Measurements from ENCODE around the gene MYCBPAP. TPM values are rescaled to one million over a fixed set of nuclear protein-coding genes. Genes with fewer than 3 reads are reported as not detected.
"Not testable (repeated sequence)": the region's sequence is repeated elsewhere in the genome, so short reads cannot be mapped to it uniquely, and the experiment has no call there.

Gene MYCBPAP
- total RNA-seq, 1 donor from 2014 or later = 0.26 TPM

GRCh38 chr17:50473901-50474300 lies 34.3 kb upstream of the MYCBPAP start:
- TF ChIP-seq, protein P1, sequence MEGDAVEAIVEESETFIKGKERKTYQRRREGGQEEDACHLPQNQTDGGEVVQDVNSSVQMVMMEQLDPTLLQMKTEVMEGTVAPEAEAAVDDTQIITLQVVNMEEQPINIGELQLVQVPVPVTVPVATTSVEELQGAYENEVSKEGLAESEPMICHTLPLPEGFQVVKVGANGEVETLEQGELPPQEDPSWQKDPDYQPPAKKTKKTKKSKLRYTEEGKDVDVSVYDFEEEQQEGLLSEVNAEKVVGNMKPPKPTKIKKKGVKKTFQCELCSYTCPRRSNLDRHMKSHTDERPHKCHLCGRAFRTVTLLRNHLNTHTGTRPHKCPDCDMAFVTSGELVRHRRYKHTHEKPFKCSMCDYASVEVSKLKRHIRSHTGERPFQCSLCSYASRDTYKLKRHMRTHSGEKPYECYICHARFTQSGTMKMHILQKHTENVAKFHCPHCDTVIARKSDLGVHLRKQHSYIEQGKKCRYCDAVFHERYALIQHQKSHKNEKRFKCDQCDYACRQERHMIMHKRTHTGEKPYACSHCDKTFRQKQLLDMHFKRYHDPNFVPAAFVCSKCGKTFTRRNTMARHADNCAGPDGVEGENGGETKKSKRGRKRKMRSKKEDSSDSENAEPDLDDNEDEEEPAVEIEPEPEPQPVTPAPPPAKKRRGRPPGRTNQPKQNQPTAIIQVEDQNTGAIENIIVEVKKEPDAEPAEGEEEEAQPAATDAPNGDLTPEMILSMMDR (IDR thresholded peaks at IDR 0.05; ENCODE audit: insufficient read depth, low read length, severe bottlenecking) = no peak
- H3K27me3 ChIP-seq (ENCODE audit: control insufficient read depth, insufficient read depth, low read length) = no peaks in the 10 kb centered on the region
- DNase-seq (ENCODE audit: low read depth) (no peak), FAIRE-seq (no peak)
- H3K4me3 ChIP-seq (ENCODE audit: low read depth, low read length) = no peak overlapping the region
- no peaks in the 10 kb centered on the region for H3K36me3 ChIP-seq (ENCODE audit: control insufficient read depth, insufficient read depth, low read length)

DNA sequence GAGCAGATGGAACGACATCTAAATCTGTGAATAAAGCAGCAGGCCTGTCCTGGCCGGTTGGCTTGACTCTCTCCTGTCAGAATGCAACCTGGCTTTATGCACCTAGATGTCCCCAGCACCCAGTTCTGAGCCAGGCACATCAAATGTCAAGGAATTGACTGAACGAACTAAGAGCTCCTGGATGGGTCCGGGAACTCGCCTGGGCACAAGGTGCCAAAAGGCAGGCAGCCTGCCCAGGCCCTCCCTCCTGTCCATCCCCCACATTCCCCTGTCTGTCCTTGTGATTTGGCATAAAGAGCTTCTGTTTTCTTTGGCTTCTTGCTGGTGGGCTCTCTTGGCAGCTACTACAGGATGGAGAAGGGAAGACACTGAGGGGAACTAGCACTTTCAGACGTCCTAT lies 33.7 kb upstream of the MYCBPAP start:
- H3K36me3 ChIP-seq (ENCODE audit: control insufficient read depth, insufficient read depth, low read length) = no peaks in the 10 kb centered on the region
- TF ChIP-seq, protein P1 (IDR thresholded peaks at IDR 0.05; ENCODE audit: insufficient read depth, low read length, severe bottlenecking) = no peak
- no peaks in the 10 kb centered on the region for H3K27me3 ChIP-seq (ENCODE audit: control insufficient read depth, insufficient read depth, low read length)
- no peak overlapping the region for H3K4me3 ChIP-seq (ENCODE audit: low read depth, low read length)
- DNase-seq (ENCODE audit: low read depth) (no peak), FAIRE-seq (no peak)

DNA sequence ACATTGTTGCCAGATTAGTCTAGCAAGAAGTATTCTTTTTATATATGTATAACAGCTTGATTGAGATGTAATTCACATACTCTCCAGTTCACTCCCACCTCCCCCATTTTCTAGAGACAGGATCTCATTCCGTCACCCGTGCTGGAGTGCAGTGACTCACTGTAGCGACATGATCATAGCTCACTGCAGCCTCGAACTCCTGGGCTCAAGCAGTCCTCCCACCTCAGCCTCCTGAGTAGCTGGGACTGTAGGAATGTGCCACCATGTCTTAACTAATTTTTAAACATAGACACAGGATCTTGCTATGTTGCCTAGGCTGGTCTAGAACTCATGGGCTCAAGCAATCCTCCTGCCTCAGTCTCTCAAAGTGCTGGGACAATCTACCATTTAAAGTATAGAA lies 32.9 kb upstream of the MYCBPAP start:
- Histone ChIP-seq H3K27me3 (ENCODE audit: control insufficient read depth, insufficient read depth, low read length) (no peaks in the 10 kb centered on the region), H3K36me3 (ENCODE audit: control insufficient read depth, insufficient read depth, low read length) (no peaks in the 10 kb centered on the region), H3K4me3 (ENCODE audit: low read depth, low read length) (no peak overlapping the region)
- TF ChIP-seq, protein P1 (IDR thresholded peaks at IDR 0.05; ENCODE audit: insufficient read depth, low read length, severe bottlenecking) = no peak
- DNase-seq (ENCODE audit: low read depth) (no peak), FAIRE-seq (no peak)

GRCh38 chr17:50475775-50476544 lies 32.3 kb upstream of the MYCBPAP start:
- not testable (repeated sequence) for H3K4me3 ChIP-seq (ENCODE audit: low read depth, low read length); H3K36me3 ChIP-seq (ENCODE audit: control insufficient read depth, insufficient read depth, low read length); H3K27me3 ChIP-seq (ENCODE audit: control insufficient read depth, insufficient read depth, low read length); DNase-seq (ENCODE audit: low read depth); FAIRE-seq

- Histone ChIP-seq H3K4me3 (ENCODE audit: low read depth, low read length) (no peak overlapping the region), H3K27me3 (ENCODE audit: control insufficient read depth, insufficient read depth, low read length) (no peaks in the 10 kb centered on the region), H3K36me3 (ENCODE audit: control insufficient read depth, insufficient read depth, low read length) (no peaks in the 10 kb centered on the region)
- FAIRE-seq = no peak
- DNase-seq (ENCODE audit: low read depth) = no peak
- TF ChIP-seq, protein P1 (IDR thresholded peaks at IDR 0.05; ENCODE audit: insufficient read depth, low read length, severe bottlenecking) = no peak
Observed at GRCh38 chr17:50476545-50477315, 31.5 kb upstream of the MYCBPAP start.

DNA sequence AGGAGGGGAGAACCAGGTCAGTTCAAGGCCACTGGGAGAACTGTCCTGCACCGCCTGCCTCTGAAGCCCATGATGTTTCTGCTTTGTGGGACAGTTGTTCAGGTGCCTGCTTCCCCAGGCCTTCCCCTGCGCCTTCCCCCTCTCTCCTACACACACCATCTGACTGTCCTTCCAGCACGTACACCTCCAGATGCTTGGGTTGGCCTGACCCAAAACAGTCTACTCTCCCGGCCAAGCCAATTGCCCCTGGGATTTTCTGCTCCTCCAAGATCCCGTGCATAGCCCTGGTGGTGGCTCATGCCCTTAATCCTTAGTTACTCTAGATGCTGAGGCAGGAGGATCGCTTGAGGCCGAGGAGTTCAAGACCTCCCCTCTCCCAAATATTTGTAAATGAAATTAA lies 30.3 kb upstream of the MYCBPAP start:
- no peak overlapping the region for H3K4me3 ChIP-seq (ENCODE audit: low read depth, low read length)
- TF ChIP-seq, protein P1 (IDR thresholded peaks at IDR 0.05; ENCODE audit: insufficient read depth, low read length, severe bottlenecking) = no peak
- DNase-seq (ENCODE audit: low read depth) = no peak
- no peaks in the 10 kb centered on the region for H3K27me3 ChIP-seq (ENCODE audit: control insufficient read depth, insufficient read depth, low read length)
- FAIRE-seq = no peak
- H3K36me3 ChIP-seq (ENCODE audit: control insufficient read depth, insufficient read depth, low read length) = peaks cover 4% of the 10 kb centered on the region
